Tibial nerve (tissue), 4 donors: ENCODE results near the gene MMP8.

Experiments used
- CTCF ChIP-seq, 5 experiments: fragments of 200-600 bp in 3 of 5; fragments of 450-650 bp in 2 of 5; sonication (generic) in 3 of 5; IDR thresholded peaks; one replicate each; pipeline ENCODE4 v1.5.1; 2016 to 2019; ENCODE audit warnings: antibody characterized with exemption in 5 of 5, mild to moderate bottlenecking in 3 of 5, moderate library complexity in 2 of 5
- EP300 ChIP-seq, 2 donors: sonication (generic); formaldehyde crosslinking; IDR thresholded peaks; one replicate each; pipeline ENCODE4 v1.6.1; 2017; ENCODE audit warnings: antibody characterized with exemption in 2 of 2, mild to moderate bottlenecking in 1 of 2

DNA sequence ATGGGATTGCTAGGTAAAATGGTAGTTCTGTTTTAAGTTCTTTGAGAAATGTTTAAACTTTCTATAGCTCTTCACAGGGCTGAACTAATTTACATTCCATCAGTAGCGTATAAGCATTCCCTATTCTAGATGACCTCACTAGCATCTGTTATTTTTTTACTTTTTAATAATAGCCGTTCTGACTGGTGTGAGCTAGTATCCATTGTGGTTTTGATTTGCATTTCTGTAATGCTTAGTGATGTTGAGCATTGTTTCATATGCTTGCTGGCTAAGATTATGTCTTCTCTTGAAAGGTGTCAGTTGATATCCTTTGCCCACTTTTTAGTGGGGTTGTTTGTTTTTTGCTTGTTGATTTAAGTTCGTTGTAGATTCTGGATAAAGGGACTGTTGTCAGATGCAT is 55.1 kb downstream of the MMP8 start:
- TF ChIP-seq CTCF (IDR thresholded peaks at IDR 0.05) (no peak), EP300 (IDR thresholded peaks at IDR 0.05) (no peak)
